ENCODE data around the gene ANKFN1.

Gene ANKFN1

GRCh38 chr17:56290101-56290801, 137.0 kb downstream of the ANKFN1 start:
- DNase-seq (ENCODE audit: low read depth in 3 of 3), result no peak

GRCh38 chr17:56290802-56291118, 137.5 kb downstream of the ANKFN1 start:
- no peak for DNase-seq (ENCODE audit: low read depth in 3 of 3)

- DNase-seq (ENCODE audit: low read depth in 3 of 3), result no peak
Measured at GRCh38 chr17:56291226-56291805, 138.0 kb downstream of the ANKFN1 start.

DNA sequence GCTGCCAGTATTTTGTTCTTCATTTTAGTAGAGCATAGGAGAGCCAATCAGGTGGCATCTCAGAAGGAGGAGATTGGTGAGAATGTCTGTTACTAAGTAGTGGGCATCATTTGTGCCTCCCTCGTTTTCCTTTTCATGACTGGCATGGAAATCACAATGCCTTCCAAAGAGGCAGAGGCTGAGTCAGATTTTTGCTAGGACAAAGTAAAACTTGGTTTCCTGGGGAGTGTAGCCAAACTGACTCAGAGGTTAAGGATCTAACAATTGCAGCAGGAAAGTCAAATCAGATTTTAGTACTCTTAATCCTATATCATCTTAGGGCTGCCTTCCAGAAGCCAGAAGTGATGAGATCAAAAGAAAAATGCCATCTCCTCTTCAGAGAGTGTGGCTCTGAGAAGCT, 138.7 kb downstream of the ANKFN1 start:
- DNase-seq (ENCODE audit: low read depth in 3 of 3), result no peak

- no peak for DNase-seq (ENCODE audit: low read depth in 3 of 3)
Measured at GRCh38 chr17:56292578-56292977, 139.3 kb downstream of the ANKFN1 start.

DNA sequence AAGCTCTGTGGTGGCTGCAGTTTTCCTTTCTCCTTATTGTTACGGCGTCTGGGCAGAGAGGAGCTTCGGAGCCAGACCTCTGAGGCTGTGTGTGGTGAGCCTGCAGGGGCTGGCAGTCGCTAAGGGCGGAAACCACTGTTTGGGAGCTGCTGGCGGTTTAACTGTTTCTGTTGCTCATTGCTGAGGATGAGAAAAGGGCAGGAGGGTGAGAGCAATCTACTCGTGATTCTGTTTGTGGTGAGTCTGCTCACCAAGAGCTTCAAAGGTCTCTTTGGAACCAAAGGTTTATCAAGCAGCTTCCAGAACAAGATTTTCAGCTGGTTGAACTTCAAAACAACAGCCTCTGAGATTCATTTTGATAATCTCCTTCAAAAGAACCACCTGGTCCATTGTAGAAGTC, 143.9 kb downstream of the ANKFN1 start:
- DNase-seq (ENCODE audit: low read depth in 3 of 3), result no peak

GRCh38 chr17:56298846-56299245, 145.6 kb downstream of the ANKFN1 start:
- no peak for DNase-seq (ENCODE audit: low read depth in 3 of 3)

- DNase-seq (ENCODE audit: low read depth in 3 of 3), result no peak
Measured at GRCh38 chr17:56300144-56300543, 146.9 kb downstream of the ANKFN1 start.

DNA sequence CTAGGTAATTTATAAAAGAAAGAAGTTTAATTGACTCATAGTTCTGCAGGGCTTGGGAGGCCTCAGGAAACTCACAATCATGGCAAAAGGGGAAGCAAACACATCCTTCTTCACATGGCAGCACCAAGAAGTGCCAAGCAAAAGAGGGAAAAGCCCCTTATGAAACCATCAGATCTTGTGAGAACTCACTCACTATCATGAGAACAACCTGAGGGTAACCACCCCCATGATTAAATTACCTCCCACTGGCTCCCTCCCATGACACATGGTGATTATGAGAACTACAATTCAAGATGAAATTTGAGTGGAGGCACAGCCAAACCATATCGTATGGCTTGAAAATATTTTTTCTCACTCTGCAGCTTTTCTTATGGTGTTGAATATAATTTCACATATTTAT, 151.7 kb downstream of the ANKFN1 start:
- no peak for DNase-seq (ENCODE audit: low read depth in 3 of 3)

GRCh38 chr17:56309897-56310296, 156.6 kb downstream of the ANKFN1 start:
- no peak for DNase-seq (ENCODE audit: low read depth in 3 of 3)

DNA sequence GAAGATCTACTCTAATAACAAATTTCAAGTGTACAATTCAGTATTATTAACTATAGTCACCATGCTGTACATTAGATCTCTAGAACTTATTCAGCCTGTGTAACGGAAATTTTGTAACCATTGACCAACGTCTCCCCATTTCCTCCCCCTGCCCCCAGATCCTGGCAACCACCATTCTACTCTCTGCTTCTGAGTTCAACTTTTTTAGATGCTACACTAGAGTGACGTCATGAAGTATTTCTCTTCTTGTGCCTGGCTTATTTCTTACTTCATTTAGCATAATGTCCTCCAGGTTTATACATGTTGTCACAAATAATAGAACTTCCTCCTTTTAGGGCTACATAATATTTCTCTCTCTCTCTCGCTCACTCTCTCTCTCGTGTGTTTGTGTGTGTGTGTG, 157.5 kb downstream of the ANKFN1 start:
- no peak for DNase-seq (ENCODE audit: low read depth in 3 of 3)

GRCh38 chr17:56313201-56313600, 159.9 kb downstream of the ANKFN1 start:
- DNase-seq (ENCODE audit: low read depth in 3 of 3), result no peak

- no peak for DNase-seq (ENCODE audit: low read depth in 3 of 3)
Measured at GRCh38 chr17:56314026-56314425, 160.8 kb downstream of the ANKFN1 start.

DNA sequence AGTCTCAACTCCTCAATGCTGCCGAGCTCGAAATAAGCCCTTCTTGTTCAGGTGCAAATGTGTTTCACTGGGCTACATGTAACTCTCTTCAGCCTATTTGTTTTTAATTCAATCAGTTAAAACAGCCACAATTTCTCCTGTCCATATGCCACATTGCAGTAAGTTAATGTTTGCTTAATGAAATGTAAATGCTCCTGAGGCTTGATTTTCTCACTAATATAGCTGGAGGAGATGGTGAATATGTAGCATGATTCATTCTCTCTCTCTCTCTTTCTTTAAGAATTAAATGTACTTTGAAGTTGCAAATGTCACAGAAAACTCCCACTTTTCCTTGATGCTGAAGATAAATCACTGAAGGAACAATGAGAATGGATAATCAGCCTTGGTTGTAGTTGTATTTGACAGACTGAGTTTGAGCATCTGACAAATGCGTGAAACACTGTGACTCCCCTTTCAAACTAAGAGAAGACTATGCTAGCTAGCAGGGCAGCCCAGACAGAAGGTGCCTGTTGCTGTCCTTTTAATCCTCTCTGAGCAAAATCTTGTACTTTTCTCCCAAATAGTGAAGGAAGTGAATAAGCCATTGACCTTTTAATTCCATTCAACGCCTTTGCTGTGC, 161.8 kb downstream of the ANKFN1 start:
- DNase-seq (ENCODE audit: low read depth in 3 of 3), result no peak

GRCh38 chr17:56316604-56317003, 163.3 kb downstream of the ANKFN1 start:
- no peak for DNase-seq (ENCODE audit: low read depth in 3 of 3)

DNA sequence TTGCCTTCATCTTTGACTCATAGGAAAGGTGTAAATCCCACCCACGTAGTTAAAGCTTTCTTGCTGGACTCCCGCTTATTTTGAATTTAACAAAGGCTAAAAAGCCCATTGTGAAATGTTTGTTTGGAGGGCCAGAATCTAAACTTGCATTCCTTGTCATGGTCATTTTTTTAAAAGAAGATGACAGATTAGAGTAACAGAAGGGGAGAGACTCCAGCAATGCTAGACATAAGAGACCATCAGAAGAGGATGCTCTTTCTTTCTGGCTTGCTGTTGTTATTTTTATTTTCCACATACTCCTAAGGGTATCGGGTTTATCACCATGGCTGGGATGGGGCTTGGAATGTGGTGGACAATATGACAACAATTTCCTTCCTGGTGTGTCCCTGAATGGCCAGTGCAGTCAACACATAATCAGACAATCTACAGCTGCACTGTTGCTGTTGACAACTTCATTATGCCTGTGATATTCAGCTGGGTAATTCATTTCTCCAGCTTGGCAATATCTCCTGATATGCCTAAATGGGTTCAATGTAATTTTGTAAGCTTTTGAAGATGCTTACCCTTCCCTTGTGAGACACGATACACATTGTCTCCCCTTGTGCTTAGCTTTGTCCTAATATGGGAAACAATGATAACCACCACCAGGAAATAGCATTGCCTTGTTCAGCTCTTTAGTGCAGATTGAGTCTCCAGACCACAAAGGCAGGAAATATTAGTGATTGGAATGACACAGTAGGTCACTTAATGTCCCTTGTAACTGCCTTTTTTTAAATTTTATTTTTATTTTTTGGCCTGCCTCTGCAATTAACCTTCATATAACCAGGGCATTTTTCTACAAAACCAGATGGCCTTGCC, 164.3 kb downstream of the ANKFN1 start:
- DNase-seq (ENCODE audit: low read depth in 3 of 3), result no peak

GRCh38 chr17:56319531-56319930, 166.3 kb downstream of the ANKFN1 start:
- DNase-seq (ENCODE audit: low read depth in 3 of 3), result no peak

DNA sequence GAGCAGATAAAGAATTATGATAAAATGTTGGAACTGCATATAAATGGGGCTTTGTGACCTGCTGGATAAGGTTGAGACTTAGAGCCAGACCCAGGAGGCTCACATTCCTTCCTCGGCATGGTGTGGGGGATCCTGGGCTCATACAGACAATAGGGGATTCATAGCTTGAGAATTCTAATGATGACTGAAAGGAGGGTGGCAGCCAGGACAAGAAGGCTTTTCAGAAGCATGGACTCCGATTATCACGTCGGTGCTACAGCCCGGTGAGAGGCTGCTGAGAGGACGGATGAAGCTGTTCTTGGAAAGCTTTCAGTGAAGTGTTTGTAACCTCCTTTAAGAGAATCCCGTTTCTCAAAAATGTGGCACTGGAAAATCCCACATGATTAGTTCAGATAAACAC, 167.2 kb downstream of the ANKFN1 start:
- no peak for DNase-seq (ENCODE audit: low read depth in 3 of 3)

- DNase-seq (ENCODE audit: low read depth in 3 of 3), result no peak
Measured at GRCh38 chr17:56322991-56323390, 169.7 kb downstream of the ANKFN1 start.

DNA sequence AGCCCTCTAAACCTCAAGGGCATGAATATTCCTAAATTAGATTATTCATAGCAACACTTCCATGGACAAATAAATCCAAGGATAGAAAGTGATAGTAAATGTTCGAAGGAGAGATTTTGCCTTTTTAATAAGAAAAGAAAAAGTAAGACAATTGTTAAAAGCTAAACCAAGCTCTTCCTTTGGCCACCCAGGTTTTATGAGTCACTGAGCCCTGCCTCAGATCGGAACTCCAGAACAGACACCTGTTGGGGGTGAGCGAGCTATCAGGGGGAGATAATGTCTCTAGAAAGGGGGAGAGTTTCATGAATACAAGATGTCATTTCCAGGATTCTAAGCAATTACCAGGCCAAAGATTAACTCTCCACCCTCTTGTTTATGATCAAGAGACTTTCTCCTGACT, 171.4 kb downstream of the ANKFN1 start:
- DNase-seq (ENCODE audit: low read depth in 3 of 3), result no peak

DNA sequence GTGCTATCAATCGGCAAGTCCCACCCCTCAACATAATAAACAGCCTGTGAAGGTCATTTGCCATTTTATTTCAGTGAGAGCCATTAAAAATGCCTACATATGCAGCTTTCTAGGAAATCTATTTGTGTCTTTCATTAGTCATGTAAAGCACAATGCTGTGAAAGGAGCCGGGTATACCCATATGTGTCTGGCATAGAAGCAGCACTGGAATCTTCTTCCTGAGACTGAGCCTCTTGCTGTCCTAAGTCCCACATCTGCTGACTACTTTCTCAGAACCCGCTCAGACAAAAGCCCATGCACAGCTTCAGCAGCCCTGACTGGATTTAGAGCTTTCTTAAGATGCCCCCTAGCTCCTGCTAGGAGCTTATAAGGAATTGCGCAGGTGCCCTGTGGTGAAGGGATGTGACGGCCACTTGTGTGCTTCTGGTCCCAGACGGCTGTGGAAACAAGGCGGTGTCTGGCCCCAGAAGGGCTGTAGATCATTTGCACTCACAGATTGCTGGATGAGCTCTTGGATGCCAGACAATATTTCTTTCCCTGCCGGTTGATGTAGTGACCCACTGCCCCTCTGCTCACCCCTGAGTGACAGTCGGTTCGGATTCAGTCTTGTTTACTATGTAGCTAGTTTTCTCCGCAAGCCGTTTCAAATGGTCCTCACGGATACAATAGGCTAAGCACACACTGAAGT, 172.2 kb downstream of the ANKFN1 start:
- no peak for DNase-seq (ENCODE audit: low read depth in 3 of 3)

GRCh38 chr17:56326001-56326359, 172.7 kb downstream of the ANKFN1 start:
- DNase-seq (ENCODE audit: low read depth in 3 of 3), result no peak

All from stimulated activated CD4-positive, alpha-beta T cell treated with anti-CD3 and anti-CD28 coated beads, TNF-alpha, amount 100 ng/mL, for 4 hours (primary cell).